Measurements from ENCODE around the gene KLHL33.

The KLHL33 gene

GRCh38 chr14:20412876-20413743 is 22.9 kb downstream of the KLHL33 start, which contains the start of gene TEP1:
TSS of gene TEP1 (minus strand) at chr14:20413501. CDS start at chr14:20408439, 5,062 bp downstream.
- peak; percentile 92 for DNase-seq

GRCh38 chr14:20412411-20412810 is 23.6 kb downstream of the KLHL33 start:
- DNase-seq = no peak

- DNase-seq = no peak
Measured at GRCh38 chr14:20409226-20409625, 26.7 kb downstream of the KLHL33 start.

GRCh38 chr14:20403521-20403920 is 32.4 kb downstream of the KLHL33 start:
- no peak for DNase-seq

GRCh38 chr14:20400965-20401593 is 34.9 kb downstream of the KLHL33 start:
- no peak for DNase-seq

- no peak for DNase-seq
Measured at GRCh38 chr14:20400589-20400964, 35.4 kb downstream of the KLHL33 start.

GRCh38 chr14:20397511-20397910 is 38.5 kb downstream of the KLHL33 start:
- DNase-seq = no peak

- no peak for DNase-seq
Measured at GRCh38 chr14:20391505-20391904, 44.5 kb downstream of the KLHL33 start.

- no peak for DNase-seq
Measured at GRCh38 chr14:20388159-20388558, 47.8 kb downstream of the KLHL33 start.

GRCh38 chr14:20387576-20387975 is 48.4 kb downstream of the KLHL33 start:
- DNase-seq = no peak

GRCh38 chr14:20386276-20386855 is 49.6 kb downstream of the KLHL33 start:
- no peak for DNase-seq

GRCh38 chr14:20384886-20385285 is 51.1 kb downstream of the KLHL33 start:
- no peak for DNase-seq

- no peak for DNase-seq
Measured at GRCh38 chr14:20384321-20384720, 51.6 kb downstream of the KLHL33 start.

GRCh38 chr14:20383636-20384035 is 52.3 kb downstream of the KLHL33 start:
- no peak for DNase-seq

- DNase-seq = no peak
Measured at GRCh38 chr14:20383032-20383431, 52.9 kb downstream of the KLHL33 start.

- DNase-seq = no peak
Measured at GRCh38 chr14:20382526-20382925, 53.4 kb downstream of the KLHL33 start.

GRCh38 chr14:20381341-20381740 is 54.6 kb downstream of the KLHL33 start:
- no peak for DNase-seq

- no peak for DNase-seq
Measured at GRCh38 chr14:20380681-20381080, 55.3 kb downstream of the KLHL33 start.

- DNase-seq = no peak
Measured at GRCh38 chr14:20379743-20380142, 56.2 kb downstream of the KLHL33 start.

GRCh38 chr14:20377171-20377570 is 58.8 kb downstream of the KLHL33 start:
- DNase-seq = no peak

GRCh38 chr14:20376071-20376588 is 59.8 kb downstream of the KLHL33 start:
- DNase-seq = no peak
